ENCODE measurements around the gene MORN5.

The MORN5 gene

DNA sequence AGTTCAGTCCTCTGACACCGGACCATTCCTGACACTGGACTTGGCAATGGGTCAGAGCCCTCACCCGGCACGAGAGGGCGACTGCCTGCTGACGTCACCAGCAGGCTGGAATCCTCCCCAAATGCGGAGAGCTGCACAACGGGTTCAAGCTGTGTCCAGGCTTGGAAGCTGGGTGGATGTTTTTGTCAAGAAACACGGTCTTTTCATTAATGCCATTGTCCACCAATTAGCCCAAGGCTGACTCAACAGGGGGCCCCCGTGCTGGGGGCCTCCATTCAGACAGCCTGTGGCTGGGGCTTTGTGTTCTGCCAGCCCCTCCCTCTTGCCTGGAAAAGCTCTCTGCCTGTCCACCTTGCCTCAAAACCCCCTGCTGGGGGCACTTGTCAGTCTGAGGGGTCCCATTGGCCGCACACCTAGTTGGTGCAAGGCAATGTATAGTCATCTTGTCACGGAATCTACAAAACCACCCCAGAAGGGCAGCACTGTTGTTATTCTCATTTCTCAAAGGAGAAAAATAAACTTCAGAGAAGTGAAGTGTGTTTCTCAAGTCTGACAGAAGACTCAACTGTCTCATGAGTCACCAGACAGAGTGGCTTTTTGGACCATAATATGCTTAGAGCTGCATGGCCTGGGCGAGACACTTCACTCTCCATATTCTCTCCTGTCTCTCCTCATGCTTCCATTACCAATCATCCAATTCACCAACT, 24.7 kb upstream of the MORN5 start:
- Histone ChIP-seq H3K4me1 (ENCODE audit: control insufficient read depth, low read depth, low read length) (peaks cover 20% of the 10 kb centered on the region), H3K4me3 (ENCODE audit: low read length) (no peak overlapping the region), H3K36me3 (ENCODE audit: control insufficient read depth, low read depth, low read length) (no peaks in the 10 kb centered on the region), H3K9ac (ENCODE audit: low read length) (no peak overlapping the region), H3K9me3 (ENCODE audit: control insufficient read depth, low read depth, low read length) (no peaks in the 10 kb centered on the region), H3K27ac (ENCODE audit: low read length) (no peak overlapping the region), H3K27me3 (ENCODE audit: control insufficient read depth, insufficient read depth, low read length) (peaks cover 26% of the 10 kb centered on the region)

DNA sequence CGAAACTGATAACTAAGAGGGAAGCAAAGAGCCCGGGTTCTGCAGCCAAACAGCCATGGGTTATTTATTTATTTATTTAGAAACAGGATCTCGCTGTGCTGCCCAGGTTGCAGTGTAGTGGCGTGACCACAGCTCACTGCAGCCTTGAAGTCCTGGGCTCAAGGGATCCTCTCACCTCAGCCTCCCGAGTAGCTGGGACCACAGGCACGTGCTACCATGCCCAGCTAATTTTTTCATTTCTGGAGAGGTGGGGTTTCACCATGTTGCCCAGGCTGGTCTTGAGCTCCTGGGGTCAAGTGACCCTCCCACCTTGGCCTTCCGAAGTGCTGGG, 24.2 kb upstream of the MORN5 start:
- peaks cover 24% of the 10 kb centered on the region for H3K27me3 ChIP-seq (ENCODE audit: control insufficient read depth, insufficient read depth, low read length)
- H3K9ac ChIP-seq (ENCODE audit: low read length): no peak overlapping the region
- no peaks in the 10 kb centered on the region for H3K36me3 ChIP-seq (ENCODE audit: control insufficient read depth, low read depth, low read length)
- peaks cover 20% of the 10 kb centered on the region for H3K4me1 ChIP-seq (ENCODE audit: control insufficient read depth, low read depth, low read length)
- H3K9me3 ChIP-seq (ENCODE audit: control insufficient read depth, low read depth, low read length): no peaks in the 10 kb centered on the region
- H3K4me3 ChIP-seq (ENCODE audit: low read length): no peak overlapping the region
- H3K27ac ChIP-seq (ENCODE audit: low read length): no peak overlapping the region

DNA sequence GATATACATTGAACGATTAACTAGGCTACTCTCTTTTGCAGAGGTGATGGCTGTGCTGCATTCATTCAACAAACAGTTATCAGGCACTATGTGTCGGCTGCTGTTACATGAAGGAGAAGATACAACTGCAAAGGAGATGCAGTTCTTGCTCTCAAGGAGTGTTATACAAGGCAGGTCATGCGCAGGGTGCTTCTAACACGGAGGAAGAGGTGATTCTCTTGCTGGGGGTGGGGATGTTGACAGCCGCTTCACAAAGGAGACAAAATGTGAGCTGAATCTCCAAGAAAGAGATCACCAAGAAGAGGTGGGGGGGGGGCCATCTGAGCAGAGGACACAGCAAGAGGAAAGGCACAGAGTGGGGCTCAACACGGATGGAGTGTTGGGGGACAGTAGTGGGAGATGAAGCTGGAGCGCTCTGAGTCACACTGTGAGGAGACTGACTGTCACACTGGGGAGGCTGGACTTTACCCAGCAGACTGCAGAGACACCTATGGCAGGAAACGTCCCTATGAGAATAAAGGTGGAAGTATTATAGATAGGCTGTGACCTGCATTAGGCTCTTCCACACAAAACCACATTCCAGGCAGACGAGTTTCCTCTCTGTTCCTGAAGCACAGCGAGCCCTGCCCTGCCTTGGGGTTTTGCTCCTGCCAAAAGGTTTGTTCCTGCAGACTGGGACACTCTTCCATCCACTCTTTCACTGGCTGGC, 21.0 kb upstream of the MORN5 start:
- H3K27me3 ChIP-seq (ENCODE audit: control insufficient read depth, insufficient read depth, low read length): no peaks in the 10 kb centered on the region
- peaks cover 5% of the 10 kb centered on the region for H3K4me1 ChIP-seq (ENCODE audit: control insufficient read depth, low read depth, low read length)
- no peak overlapping the region for H3K27ac ChIP-seq (ENCODE audit: low read length)
- H3K4me3 ChIP-seq (ENCODE audit: low read length): no peak overlapping the region
- peaks cover 1% of the 10 kb centered on the region for H3K36me3 ChIP-seq (ENCODE audit: control insufficient read depth, low read depth, low read length)
- no peak overlapping the region for H3K9ac ChIP-seq (ENCODE audit: low read length)
- H3K9me3 ChIP-seq (ENCODE audit: control insufficient read depth, low read depth, low read length): no peaks in the 10 kb centered on the region

DNA sequence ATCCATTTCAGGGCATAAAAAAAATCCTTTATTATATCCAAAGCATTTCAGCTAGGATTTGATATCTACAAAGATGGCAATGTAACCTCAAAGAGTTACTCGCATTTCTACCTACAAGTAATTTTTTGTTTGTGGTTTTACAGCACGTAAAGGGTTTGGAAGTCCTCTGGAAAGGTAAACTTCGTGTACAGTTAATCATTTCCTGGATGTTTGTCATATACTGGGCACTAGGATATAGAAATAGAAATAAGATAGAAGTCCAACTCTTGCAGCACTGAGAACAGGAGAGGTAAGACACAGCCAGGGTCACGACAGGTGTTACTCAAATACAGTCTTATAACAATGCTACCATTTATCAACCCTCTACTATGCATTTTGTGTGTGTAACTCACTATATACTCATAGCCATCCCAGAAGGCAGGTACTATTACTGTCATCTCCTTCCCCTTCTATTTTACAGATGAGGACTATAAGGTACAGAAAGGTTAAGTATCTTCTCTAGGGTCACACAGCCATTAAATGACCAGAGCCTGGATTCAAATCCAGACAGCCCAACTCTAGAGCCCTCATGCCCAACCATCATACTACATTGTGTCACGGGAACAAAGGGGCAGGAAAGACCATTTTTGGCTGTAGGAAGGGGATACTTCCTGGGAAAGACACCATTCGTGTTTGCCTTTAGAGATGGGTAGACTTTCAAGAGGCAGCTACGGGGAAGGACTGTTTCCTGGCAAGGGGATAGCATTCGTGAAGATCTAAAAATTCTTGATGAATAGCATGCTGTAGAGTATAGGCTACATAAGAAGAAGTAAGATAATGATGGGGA, 19.1 kb upstream of the MORN5 start:
- Histone ChIP-seq H3K36me3 (ENCODE audit: control insufficient read depth, low read depth, low read length) (peaks cover 8% of the 10 kb centered on the region), H3K4me3 (ENCODE audit: low read length) (no peak overlapping the region), H3K27ac (ENCODE audit: low read length) (no peak overlapping the region), H3K27me3 (ENCODE audit: control insufficient read depth, insufficient read depth, low read length) (no peaks in the 10 kb centered on the region), H3K9me3 (ENCODE audit: control insufficient read depth, low read depth, low read length) (no peaks in the 10 kb centered on the region), H3K4me1 (ENCODE audit: control insufficient read depth, low read depth, low read length) (no peaks in the 10 kb centered on the region), H3K9ac (ENCODE audit: low read length) (no peak overlapping the region)

DNA sequence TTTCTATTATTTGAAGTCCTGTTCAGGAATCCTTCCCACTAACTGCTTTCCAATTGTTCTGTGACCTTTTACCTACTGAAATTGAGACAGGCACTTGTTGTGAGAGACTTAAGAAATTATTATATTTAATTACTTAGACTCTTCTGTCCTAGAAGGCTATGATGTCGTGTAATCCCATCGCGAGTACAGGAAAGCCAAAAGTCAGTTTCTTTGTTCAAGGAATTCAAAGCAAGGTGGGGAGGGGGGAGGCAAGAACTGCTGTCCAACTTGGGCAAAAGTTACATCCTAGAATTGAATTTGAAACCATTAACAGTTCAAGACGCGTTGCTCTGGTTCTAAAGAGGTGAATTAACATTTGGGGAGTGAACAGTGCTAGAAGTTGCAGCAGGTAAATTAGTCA, 18.0 kb upstream of the MORN5 start:
- Histone ChIP-seq H3K9me3 (ENCODE audit: control insufficient read depth, low read depth, low read length) (no peaks in the 10 kb centered on the region), H3K27ac (ENCODE audit: low read length) (no peak overlapping the region), H3K4me1 (ENCODE audit: control insufficient read depth, low read depth, low read length) (no peaks in the 10 kb centered on the region), H3K27me3 (ENCODE audit: control insufficient read depth, insufficient read depth, low read length) (no peaks in the 10 kb centered on the region), H3K36me3 (ENCODE audit: control insufficient read depth, low read depth, low read length) (peaks cover 9% of the 10 kb centered on the region), H3K4me3 (ENCODE audit: low read length) (no peak overlapping the region), H3K9ac (ENCODE audit: low read length) (no peak overlapping the region)

DNA sequence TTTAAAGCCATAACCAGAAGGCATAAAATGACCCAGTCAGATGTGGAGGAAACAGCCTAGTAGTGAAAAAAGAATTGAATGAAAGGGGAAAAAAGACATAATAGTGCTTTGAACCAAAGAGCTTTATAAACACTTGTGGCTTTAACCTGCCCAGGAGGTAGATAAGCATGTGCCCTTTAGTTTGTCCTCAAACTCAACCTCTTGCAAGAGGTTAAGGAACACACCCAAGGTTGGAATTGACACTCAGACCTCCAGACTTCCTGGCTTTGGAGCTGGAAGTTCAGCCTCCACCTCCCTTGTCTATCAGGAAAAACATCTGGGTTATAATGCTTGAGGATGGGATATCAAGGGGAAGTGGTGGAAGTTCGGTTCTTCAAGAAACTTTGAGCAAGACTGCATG, 16.4 kb upstream of the MORN5 start:
- H3K9ac ChIP-seq (ENCODE audit: low read length): no peak overlapping the region
- no peak overlapping the region for H3K27ac ChIP-seq (ENCODE audit: low read length)
- H3K27me3 ChIP-seq (ENCODE audit: control insufficient read depth, insufficient read depth, low read length): no peaks in the 10 kb centered on the region
- H3K4me3 ChIP-seq (ENCODE audit: low read length): no peak overlapping the region
- H3K4me1 ChIP-seq (ENCODE audit: control insufficient read depth, low read depth, low read length): no peaks in the 10 kb centered on the region
- no peaks in the 10 kb centered on the region for H3K9me3 ChIP-seq (ENCODE audit: control insufficient read depth, low read depth, low read length)
- H3K36me3 ChIP-seq (ENCODE audit: control insufficient read depth, low read depth, low read length): peaks cover 12% of the 10 kb centered on the region

DNA sequence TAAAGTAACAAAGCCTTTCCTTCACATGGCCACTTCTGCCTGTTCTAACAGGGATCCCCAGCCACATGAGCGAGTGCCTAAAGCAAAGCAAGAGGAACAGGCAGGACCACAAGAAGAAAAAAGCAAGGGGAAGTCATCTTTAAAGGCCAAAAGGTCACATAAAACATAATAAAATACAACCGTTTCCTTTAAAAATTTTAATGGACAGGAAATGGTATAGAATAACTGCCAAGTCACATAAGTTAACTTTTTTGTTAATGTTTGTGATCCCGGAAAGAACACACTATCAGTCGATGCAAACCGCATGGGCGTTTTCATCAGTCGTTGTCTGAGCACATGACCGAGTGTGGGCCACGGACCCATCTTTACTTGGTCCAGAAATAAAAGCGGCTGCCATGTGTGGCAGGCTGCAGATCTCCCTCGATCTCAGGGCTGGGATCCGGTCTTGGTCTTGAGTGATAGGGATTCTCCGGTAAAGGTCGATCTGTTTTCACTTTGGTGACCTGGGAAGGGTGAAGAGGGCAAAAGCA, 15.8 kb upstream of the MORN5 start:
- Histone ChIP-seq H3K4me3 (ENCODE audit: low read length) (no peak overlapping the region), H3K27me3 (ENCODE audit: control insufficient read depth, insufficient read depth, low read length) (no peaks in the 10 kb centered on the region), H3K36me3 (ENCODE audit: control insufficient read depth, low read depth, low read length) (peaks cover 12% of the 10 kb centered on the region), H3K4me1 (ENCODE audit: control insufficient read depth, low read depth, low read length) (no peaks in the 10 kb centered on the region), H3K9ac (ENCODE audit: low read length) (no peak overlapping the region), H3K9me3 (ENCODE audit: control insufficient read depth, low read depth, low read length) (no peaks in the 10 kb centered on the region), H3K27ac (ENCODE audit: low read length) (no peak overlapping the region)

DNA sequence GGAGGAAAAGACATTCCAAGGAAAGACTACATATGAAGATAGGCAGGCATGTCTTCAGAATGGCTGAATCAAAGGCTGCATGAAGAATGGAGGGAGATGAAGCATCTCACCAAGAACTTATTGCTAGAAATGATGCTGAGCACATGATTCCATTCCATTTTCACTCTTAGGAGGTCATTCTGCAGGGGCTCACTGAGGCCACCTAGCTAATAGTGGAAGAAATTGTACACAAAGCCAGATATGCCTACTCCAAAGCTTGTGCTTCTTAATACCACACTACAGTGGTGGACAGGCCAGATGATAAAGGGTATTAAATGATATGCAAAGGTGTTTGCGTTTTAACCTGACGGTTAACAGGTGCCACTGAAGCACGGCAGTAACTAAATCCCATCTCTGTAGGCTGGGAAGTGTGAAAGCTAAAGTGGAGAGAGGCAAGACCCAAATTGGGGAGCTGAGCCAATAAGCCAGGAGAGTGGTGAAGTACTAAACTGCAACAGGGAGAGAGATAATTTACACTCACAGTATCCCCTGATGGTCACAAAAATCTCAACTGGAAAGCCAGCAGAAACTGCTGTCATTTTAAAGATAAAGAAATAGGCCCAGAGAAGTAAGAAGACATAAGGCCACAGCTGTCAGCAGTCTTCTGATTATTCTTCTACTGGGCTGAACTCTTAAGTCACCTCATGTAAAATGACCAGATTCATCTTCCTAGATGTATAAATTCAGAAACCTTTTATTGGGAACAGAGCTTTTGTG, 14.7 kb upstream of the MORN5 start:
- H3K27ac ChIP-seq (ENCODE audit: low read length): no peak overlapping the region
- no peaks in the 10 kb centered on the region for H3K4me1 ChIP-seq (ENCODE audit: control insufficient read depth, low read depth, low read length)
- no peaks in the 10 kb centered on the region for H3K9me3 ChIP-seq (ENCODE audit: control insufficient read depth, low read depth, low read length)
- H3K4me3 ChIP-seq (ENCODE audit: low read length): no peak overlapping the region
- H3K27me3 ChIP-seq (ENCODE audit: control insufficient read depth, insufficient read depth, low read length): no peaks in the 10 kb centered on the region
- H3K36me3 ChIP-seq (ENCODE audit: control insufficient read depth, low read depth, low read length): peaks cover 12% of the 10 kb centered on the region
- H3K9ac ChIP-seq (ENCODE audit: low read length): no peak overlapping the region

DNA sequence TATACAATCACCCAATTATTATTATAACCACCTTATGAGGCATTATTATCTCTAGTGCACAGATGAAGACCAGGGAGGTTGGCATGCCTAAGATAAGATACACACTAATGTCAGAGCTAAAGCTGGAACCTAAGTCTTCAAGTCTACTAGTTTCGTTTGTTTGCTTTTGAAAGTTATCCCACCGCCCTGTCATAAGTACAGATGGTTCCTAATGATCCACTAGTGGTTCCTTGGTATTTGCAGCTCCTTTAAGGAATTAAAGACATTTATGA, 14.2 kb upstream of the MORN5 start:
- no peaks in the 10 kb centered on the region for H3K27me3 ChIP-seq (ENCODE audit: control insufficient read depth, insufficient read depth, low read length)
- H3K36me3 ChIP-seq (ENCODE audit: control insufficient read depth, low read depth, low read length): peaks cover 12% of the 10 kb centered on the region
- H3K9ac ChIP-seq (ENCODE audit: low read length): no peak overlapping the region
- no peaks in the 10 kb centered on the region for H3K9me3 ChIP-seq (ENCODE audit: control insufficient read depth, low read depth, low read length)
- H3K27ac ChIP-seq (ENCODE audit: low read length): no peak overlapping the region
- no peaks in the 10 kb centered on the region for H3K4me1 ChIP-seq (ENCODE audit: control insufficient read depth, low read depth, low read length)
- H3K4me3 ChIP-seq (ENCODE audit: low read length): no peak overlapping the region

DNA sequence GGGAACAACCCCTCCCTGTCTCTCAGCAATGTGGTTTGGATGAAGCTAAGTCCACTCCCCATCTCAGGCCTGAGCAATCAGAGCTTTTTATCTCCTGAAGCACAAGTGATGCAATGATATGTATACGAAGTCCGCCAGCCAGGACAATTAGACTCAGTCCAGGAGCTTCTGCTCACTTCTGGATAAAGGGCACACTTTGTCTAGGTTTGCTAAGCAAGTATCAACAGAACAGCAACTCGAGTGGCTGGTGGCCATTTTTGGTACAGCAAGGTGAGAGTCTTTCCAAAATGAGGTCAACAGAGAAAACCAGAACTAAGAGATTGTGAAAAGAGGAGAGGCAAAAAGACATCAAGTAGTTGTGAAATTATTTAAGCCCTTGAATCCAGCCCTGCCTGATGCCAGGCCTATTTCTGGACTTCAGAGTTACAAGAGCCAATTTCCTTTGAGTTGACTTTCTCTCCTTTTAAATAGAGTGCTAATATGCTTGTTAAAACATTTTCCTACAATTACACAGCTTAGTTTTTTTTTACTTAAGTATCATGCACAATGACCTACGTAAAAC, 8.4 kb upstream of the MORN5 start:
- no peak overlapping the region for H3K9ac ChIP-seq (ENCODE audit: low read length)
- H3K36me3 ChIP-seq (ENCODE audit: control insufficient read depth, low read depth, low read length): peaks cover 2% of the 10 kb centered on the region
- H3K4me1 ChIP-seq (ENCODE audit: control insufficient read depth, low read depth, low read length): no peaks in the 10 kb centered on the region
- H3K9me3 ChIP-seq (ENCODE audit: control insufficient read depth, low read depth, low read length): no peaks in the 10 kb centered on the region
- H3K27me3 ChIP-seq (ENCODE audit: control insufficient read depth, insufficient read depth, low read length): no peaks in the 10 kb centered on the region
- H3K4me3 ChIP-seq (ENCODE audit: low read length): no peak overlapping the region
- H3K27ac ChIP-seq (ENCODE audit: low read length): no peak overlapping the region

DNA sequence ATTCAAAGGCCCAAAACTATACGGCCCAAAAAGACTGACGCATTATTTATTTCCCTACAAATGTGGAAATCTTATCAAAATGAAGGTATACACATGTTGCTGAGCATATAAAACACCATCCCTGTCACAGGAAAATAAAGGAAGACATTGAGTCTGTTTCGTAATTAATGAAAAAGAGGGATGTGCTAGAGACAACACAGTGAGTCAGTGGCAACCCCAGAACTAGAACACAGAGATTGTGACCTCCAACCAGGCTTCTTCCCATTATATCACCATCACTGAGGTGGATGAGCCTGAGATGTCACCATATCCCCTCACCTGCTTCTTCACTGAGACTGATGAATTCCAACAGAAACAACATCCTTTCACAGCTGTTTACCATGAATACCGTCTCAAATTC, 3.9 kb upstream of the MORN5 start:
- Histone ChIP-seq H3K4me1 (ENCODE audit: control insufficient read depth, low read depth, low read length) (no peaks in the 10 kb centered on the region), H3K9me3 (ENCODE audit: control insufficient read depth, low read depth, low read length) (no peaks in the 10 kb centered on the region), H3K27me3 (ENCODE audit: control insufficient read depth, insufficient read depth, low read length) (no peaks in the 10 kb centered on the region), H3K9ac (ENCODE audit: low read length) (no peak overlapping the region), H3K36me3 (ENCODE audit: control insufficient read depth, low read depth, low read length) (no peaks in the 10 kb centered on the region), H3K4me3 (ENCODE audit: low read length) (no peak overlapping the region), H3K27ac (ENCODE audit: low read length) (no peak overlapping the region)
